ENCODE measurements around the gene AUTS2. TPM values are rescaled to one million over a fixed set of nuclear protein-coding genes. Genes with fewer than 3 reads are reported as not detected.

The AUTS2 gene
- total and polyA plus RNA-seq, 2 of the 8 experiments (the other 6 are each of a cell fraction or from before 2014, with no cell fraction given): 25.9 to 101 TPM

DNA sequence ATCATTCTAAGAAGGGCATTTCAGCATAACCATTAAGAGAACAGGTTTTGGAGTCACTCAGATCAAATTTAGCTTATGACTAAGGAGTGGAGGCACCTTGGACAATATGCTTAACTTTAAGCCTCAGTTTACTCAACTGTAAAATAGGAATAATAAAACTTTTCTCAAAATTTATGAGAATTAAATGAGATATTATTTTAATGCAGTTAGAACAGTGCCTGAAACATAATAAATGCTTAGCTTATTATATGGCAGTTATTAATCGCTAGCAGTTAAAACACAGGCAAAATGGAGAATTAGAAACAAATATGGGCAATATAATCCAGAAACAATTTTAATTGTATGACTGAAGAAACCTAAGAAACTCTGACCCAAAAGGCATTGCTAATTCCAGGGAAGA lies 2.9 kb upstream of the AUTS2 start:
- Histone ChIP-seq H4K91ac (replicated peaks; ENCODE audit: insufficient read length, low read length) (no peak overlapping the region), H3K23me2 (ENCODE audit: low read depth, low read length) (peaks cover 16% of the 10 kb centered on the region; the same call in 1 of the 2 replicates), H2BK15ac (ENCODE audit: low read length) (no peak overlapping the region), H2BK120ac (replicated peaks; ENCODE audit: low read depth, low read length) (no peak overlapping the region), H3K79me1 (ENCODE audit: low read depth, low read length) (no peaks in the 10 kb centered on the region), H4K5ac (ENCODE audit: insufficient read length, low read depth, low read length) (no peak overlapping the region), H3K27ac (ENCODE audit: low read depth, low read length) (no peak overlapping the region), H2BK12ac (ENCODE audit: low read depth, low read length) (no peak overlapping the region), H3K79me2 (ENCODE audit: control insufficient read depth in 1 of 2, insufficient read depth in 2 of 2, low read length in 2 of 2) (no peaks in the 10 kb centered on the region), H3K14ac (ENCODE audit: insufficient read length) (no peak overlapping the region), H2BK20ac (ENCODE audit: low read length) (no peak overlapping the region), H3K56ac (replicated peaks; ENCODE audit: insufficient read length, low read depth, low read length) (no peak overlapping the region), H3K4me1 (replicated peaks in 1 of 4; ENCODE audit: control insufficient read depth in 3 of 4, insufficient read depth in 4 of 4, low read length in 3 of 4) (no peaks in the 10 kb centered on the region; a peak in 1 of 7 replicates), H3K23ac (ENCODE audit: insufficient read length) (no peak overlapping the region), H3K4me3 (ENCODE audit: extremely low read depth in 1 of 4, insufficient read depth in 2 of 4, low read depth in 3 of 4, low read length in 4 of 4) (no peak overlapping the region), H4K20me1 (replicated peaks in 1 of 2; ENCODE audit: control insufficient read depth in 1 of 2, insufficient read depth in 2 of 2, low read length in 2 of 2) (no peaks in the 10 kb centered on the region), H3K9ac (replicated peaks in 1 of 4; ENCODE audit: extremely low read depth in 1 of 4, low read depth in 3 of 4, low read length in 3 of 4) (no peak overlapping the region), H3K4me2 (ENCODE audit: insufficient read depth in 1 of 2, low read depth in 2 of 2, low read length in 2 of 2) (no peak overlapping the region), H2AK5ac (ENCODE audit: low read depth, low read length) (no peak overlapping the region), H3K27me3 (replicated peaks in 1 of 4; ENCODE audit: control insufficient read depth in 3 of 4, extremely low read depth in 1 of 4, insufficient read depth in 3 of 4, low read length in 3 of 4) (peaks cover 20 to 38% (median 29%) of the 10 kb centered on the region in 4 experiments), H4K8ac (ENCODE audit: extremely low read depth, insufficient read depth, low read length) (no peak overlapping the region), H2BK5ac (ENCODE audit: low read depth, low read length) (no peak overlapping the region), H3K36me3 (ENCODE audit: control insufficient read depth in 2 of 4, insufficient read depth in 4 of 4, low read length in 3 of 4) (no peaks in the 10 kb centered on the region), H3K18ac (ENCODE audit: extremely low read depth, low read length) (no peak overlapping the region), H3K9me3 (ENCODE audit: insufficient read depth in 2 of 2, low read depth in 1 of 2, low read length in 1 of 2) (no peaks in the 10 kb centered on the region), H3K4ac (replicated peaks; ENCODE audit: insufficient read length, low read depth, low read length) (no peak overlapping the region), H2AFZ (ENCODE audit: low read length) (no peak overlapping the region)
- FAIRE-seq (no peak), DNase-seq (ENCODE audit: low read depth in 1 of 2, low spot score in 2 of 2) (no peak)
- 89% methylated on average over 1 of the region's 1 CpG; no CpG with 5 or more reads in 1 of the 2 experiments for WGBS, 2 experiments (ENCODE audit: extremely low coverage in 1 of 2, insufficient coverage in 1 of 2, insufficient read length in 1 of 2, insufficient replicate concordance in 2 of 2, low coverage in 1 of 2, low lambda C conversion rate in 2 of 2, missing lambda C conversion rate in 1 of 2)
- ChIA-PET CTCF (ENCODE audit: partially characterized antibody) (interaction anchor here (0.6 to 1.0 kb wide), 3 partner anchors 37 to 199 kb away, joined by 3 read pairs; no protein-coding TSS in a partner anchor), POLR2A (ENCODE audit: partially characterized antibody) (no interaction called here)
- TF ChIP-seq MAX (IDR thresholded peaks at IDR 0.05) (no peak), PHF8 (conservative IDR thresholded peaks at IDR 0.05; ENCODE audit: low read depth, low read length) (no peak), JUN (IDR thresholded peaks at IDR 0.05; ENCODE audit: low read depth, low read length) (no peak), EZH2 (IDR thresholded peaks at IDR 0.05; ENCODE audit: low read depth, low read length, severe bottlenecking) (no peak), CHD2 (IDR thresholded peaks at IDR 0.05; ENCODE audit: low read length) (no peak), HDAC2 (IDR thresholded peaks at IDR 0.05; ENCODE audit: borderline replicate concordance in 1 of 2, low read depth in 2 of 2, low read length in 2 of 2) (no peak), SUZ12 (IDR thresholded peaks at IDR 0.05; ENCODE audit: low read length) (no peak), JUND (IDR thresholded peaks at IDR 0.05; ENCODE audit: low read length) (no peak), ZNF274 (IDR thresholded peaks at IDR 0.05; ENCODE audit: borderline replicate concordance, extremely low read depth, low read length) (no peak), SRF (IDR thresholded peaks at IDR 0.05; ENCODE audit: low read depth, low read length) (no peak)
- TF ChIP-seq, protein P1, sequence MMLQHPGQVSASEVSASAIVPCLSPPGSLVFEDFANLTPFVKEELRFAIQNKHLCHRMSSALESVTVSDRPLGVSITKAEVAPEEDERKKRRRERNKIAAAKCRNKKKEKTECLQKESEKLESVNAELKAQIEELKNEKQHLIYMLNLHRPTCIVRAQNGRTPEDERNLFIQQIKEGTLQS (IDR thresholded peaks at IDR 0.05; ENCODE audit: insufficient read depth, low read depth, low read length): no peak
